ENCODE results near the gene POLE3.
"Not testable (repeated sequence)": the region's sequence is repeated elsewhere in the genome, so short reads cannot be mapped to it uniquely, and the experiment has no call there.

Gene POLE3, protein sequence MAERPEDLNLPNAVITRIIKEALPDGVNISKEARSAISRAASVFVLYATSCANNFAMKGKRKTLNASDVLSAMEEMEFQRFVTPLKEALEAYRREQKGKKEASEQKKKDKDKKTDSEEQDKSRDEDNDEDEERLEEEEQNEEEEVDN

DNA sequence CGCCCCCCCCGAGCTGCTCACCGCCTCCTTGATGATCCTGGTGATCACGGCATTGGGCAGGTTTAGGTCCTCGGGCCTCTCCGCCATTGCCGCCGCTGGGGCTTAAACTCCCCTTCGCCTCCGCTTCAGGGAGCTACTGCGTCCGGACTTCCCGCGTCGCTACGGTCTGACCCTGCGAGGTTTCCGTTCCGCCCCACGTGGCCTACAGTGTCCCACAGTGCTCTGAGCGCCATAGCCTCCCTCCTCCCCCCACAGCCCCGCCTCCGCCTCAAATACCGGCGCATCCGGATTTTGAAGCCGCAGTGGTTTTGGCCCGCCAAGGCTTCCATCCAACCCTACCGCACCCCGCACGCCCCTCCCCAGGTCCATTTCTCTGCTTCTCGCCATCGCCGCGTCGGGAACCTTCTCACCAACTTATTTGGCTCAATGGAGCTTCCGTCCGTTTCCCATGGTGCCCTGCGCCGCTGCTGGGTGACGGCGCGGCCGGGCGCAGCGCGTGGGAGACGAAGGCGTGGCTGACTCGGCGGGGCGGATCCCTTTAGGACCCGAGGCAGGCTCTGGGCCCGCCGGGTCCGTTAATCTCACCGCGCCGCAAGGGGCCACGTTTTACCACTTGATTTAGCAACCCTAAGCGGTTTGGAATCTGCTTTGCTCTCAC lies at the start of gene POLE3, which contains the start of gene C9orf43:
Gene POLE3, minus strand, starts transcription at position 469 of the 658 bp plus-strand sequence. Its CDS starts 382 bp downstream, at position 87.
Gene C9orf43, plus strand, starts transcription at position 541 of the 658 bp plus-strand sequence. CDS start 2,747 bp downstream, outside the sequence.
- DNase-seq, result peak; percentile 85

DNA sequence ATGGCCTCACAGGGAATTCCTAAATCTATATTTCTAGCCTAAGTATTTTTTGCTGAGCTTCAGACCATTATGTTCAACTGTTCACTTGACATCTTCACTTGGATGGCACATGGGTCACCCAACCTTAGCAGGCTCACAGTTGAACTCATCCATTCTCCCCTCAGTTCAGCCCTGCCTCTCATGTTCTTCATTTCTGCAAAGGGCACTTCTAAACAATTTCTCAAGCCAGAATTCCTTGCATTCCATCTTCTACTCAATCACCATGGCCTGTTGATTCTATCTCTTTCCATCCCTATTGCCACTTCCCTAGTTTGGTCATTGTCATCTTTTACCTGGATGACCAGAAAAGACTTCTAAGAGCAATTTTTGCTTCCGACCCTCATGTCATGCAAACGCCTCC lies 45.8 kb upstream of the POLE3 start:
- no peak for DNase-seq

DNA sequence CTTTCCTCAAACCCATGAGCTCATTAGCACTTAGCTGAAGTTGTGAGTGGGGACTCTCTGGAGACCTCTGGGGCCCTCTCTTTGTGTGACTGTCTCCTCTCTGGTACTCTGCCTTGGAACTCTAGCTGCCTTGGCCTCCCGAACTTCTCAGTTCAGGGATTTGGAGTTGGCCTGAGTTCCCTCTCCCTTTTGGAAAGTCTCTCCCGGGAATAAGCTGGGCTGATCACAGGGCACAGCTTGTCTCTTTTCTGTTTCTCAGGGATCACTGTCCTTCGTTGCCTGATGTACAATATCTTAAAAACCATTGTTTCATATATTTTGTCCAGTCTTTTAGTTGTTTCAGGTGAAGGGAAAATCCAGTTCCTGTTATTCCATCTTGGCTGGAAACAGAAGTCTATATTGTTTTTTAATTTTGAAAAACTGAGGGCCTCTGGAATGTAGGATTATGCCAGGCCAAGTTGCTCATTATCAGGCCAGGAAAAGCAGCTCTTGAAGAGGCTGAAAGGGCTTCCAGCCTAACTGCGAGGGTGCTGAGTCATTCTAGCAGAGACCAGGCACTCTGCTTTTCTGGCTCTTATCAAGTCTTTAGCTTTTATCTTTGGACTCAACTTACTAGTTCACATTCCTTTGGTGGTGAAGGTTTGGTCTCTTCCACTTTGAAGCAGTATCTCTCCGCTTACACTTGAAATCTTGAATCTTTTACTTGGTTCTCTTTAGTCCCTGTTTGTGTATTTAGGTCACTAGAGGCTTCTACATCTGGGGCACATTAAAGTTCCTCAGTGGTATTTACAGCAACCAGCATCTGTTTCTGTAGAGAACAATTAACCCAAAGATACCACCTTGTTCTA lies 44.7 kb upstream of the POLE3 start:
- no peak for DNase-seq

DNA sequence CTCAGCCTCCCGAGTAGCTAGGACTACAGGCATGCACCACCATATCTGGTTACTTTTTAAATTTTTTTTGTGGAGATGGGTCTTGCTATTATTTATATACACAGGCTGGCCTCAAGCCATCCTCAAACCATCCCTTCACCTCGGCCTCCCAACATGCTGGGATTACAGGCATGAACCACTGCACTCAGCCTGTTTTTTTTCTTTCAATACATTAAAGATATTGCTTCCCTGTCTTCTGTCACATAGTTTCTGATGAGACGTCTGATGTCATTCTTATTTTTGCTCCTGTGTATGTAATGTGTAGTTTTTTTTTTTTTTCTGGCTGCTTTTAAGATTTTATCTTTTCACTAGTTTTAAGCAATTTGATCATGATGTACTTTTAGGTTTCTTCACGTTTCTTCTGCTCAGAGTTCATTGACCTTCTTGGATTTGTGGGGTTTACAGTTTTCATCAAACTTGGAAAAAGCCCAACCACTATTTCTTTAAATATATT lies 41.7 kb upstream of the POLE3 start:
- no peak for DNase-seq

DNA sequence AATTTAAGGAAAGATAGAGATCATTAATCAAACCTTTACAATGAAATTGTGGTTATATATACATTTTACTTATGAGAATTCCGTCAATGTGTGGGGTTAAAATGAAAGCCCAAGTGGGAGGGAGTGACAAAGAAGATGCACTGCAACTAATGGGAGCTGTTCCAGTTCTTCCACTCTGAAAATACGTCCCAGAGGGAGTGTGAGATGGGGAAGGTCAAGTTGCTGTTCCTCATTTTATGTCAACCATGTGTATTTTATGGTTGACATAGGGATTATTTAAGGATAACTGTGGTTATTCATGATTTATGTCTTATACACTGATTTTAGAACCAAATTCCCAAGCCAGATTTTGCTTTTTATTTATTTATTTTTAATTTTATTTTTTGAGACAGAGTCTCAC lies 38.9 kb upstream of the POLE3 start:
- no peak for DNase-seq

DNA sequence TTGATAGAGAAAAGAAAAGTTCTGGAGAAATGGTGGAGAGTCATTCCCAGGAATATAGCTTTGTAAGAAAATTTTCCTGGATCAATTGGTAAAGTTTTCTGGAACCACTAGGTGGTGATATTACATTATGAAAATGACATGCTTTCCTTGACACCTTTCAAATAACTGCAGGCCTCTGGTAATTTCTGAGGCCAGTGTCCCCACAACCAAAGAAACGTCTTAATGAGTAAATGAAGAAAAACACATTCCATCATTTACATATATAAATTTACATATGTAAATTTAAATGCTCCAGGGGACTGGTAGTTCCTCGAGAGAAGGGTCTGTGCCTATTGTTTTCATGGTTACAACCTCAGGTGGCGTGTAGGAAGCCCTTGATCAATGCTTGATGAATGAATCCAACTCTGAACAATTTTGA lies 35.9 kb upstream of the POLE3 start:
- no peak for DNase-seq

DNA sequence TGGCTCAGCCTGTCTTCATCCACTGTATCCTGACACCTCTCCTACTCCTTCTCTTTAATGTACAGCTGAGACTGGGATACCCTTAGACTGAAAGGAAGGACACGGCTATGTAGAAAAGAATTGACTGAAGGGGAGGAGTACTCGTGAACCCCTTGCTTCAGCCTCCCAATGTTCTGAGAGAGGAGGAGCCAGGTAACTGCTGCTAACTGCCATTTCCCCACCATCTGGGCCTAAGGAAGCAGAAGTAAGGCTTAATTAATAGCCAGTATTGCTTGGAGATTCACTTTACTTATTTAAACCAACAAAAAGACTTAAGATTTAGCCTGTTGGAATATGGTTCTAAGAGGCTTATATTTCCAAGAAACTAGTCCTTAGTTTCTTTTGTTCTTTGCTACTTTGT lies 34.3 kb upstream of the POLE3 start:
- DNase-seq, result no peak

DNA sequence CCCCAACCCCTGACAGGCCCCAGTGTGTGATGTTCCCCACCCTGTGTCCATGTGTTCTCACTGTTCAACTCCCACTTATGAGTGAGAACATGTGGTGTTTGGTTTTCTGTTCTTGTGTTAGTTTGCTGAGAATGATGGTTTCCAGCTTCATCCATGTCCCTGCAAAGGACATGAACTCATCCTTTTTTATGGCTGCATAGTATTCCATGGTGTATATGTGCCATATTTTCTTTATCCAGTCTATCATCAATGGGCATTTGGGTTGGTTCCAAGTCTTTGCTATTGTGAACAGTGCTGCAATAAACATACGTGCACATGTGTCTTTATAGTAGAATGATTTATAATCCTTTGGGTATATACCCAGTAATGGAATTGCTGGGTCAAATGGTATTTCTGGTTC lies 27.2 kb upstream of the POLE3 start:
- DNase-seq, result not testable (repeated sequence)

DNA sequence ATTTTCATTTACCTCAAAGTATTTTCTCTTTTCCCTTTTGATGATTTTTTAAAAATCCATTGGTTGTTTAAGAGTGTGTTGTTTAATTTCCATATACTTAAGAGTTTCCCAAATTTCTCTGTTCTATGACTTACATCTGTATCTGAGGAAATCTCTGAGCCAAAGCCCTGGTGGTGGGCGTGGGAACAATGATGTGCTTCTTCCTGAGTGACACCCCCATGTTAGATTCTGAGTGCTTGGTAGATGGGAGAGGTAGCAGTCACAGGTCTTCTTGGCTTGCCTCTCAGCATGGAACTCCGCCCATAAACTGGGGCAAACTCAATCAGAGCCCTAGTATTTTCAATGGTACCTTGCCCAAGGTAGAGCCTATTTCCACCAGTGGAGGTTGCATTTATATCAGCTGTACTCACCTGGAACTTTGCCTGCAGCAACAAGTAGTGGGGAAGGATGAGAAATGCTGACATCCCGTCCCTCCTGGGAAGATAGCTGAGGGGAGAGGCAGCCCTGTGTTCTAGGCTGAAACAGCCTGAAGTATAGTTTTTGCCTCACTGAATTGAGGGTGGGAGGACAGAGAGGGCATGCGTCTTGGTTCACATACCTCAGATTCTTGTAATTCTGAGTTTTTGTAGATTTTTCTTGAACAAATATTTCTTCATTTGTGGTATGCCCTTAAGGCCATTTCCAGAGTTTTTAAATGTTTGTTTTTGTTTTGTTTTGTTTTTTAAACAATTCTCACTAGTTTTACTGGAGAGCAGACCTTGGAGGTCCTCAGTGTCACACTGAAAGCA lies 26.4 kb upstream of the POLE3 start:
- DNase-seq, result no peak

DNA sequence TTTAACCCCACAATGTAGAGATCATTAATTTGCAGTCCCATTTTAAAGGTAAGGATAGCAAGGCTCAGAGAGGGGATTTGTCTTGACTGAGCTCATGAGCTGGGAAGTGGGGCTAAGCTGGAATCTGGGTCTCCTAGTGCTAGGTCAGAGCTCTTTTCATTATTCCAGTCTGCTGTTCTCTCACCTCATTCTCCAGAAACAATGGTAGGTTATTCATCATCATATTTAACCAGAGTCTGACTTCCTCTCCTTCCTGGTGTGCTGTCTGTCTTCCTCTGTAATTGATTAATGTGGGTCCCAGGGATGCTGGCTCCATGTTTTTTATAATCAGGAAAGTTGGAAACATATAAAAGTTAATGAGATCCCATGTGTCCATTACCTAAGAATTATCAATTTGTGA lies 20.7 kb upstream of the POLE3 start:
- DNase-seq, result no peak

DNA sequence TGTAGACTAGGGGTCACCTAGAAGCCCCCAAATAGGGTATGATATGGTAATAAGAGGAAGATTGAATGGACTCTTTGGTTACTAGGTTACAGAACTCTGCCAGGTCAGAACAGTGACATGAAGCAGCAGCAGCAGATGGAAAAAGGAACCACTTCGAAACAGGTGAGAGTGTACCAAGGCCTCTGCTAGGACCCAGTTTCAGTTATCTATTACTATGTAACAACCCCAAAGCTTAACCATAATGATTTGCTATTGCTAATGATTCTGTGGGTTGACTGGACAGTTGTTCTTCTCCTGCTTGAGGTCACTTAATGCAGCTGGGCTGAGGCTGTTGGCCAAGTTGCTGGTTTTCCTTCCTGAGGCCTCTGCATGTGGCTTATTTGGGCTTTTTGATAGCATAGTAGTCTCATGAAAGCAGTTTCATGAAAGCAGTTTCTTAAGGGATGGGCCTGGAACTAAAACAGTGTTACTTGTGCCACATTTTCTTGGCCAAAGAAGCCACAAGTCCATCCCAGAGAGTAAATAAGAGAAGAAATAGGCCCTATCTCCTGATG lies 17.7 kb upstream of the POLE3 start:
- no peak for DNase-seq

DNA sequence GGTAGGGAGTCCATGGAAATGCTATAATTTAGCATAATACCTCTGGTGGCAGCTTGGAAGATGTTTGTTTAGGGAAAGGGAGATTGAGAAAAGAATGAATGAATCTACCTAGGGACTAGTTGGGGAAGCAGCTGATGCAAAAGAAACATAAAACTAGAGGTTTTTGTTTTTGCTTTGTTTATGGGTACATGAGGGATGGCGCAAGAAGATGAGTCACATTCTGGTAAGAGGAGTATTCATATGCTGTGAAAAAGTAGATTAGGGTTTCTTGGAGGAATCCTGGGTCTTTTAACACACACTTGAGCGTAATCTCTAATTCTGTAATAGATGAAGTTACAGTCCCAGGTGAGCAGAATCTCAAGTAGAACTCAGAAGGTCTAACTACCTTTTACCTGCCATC lies 17.2 kb upstream of the POLE3 start:
- no peak for DNase-seq

DNA sequence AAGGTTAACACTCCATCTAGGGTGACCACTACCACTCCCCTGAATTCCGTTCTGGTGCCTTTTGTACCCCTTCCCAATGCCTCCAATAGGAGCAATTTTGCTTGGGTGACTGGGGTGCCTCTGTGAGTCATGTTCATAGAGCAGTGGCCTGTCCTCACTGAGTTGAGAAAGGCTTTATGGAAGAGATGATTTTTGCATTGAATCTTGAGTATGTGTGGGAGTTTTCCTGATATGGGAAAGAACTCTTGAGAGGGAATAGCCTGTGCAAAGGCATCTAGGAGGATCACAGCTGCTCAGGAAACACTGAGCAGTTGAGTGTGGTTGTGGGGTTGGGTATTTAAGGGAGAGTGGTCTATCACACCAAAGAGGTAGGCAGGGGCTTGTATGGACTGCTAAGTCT lies 16.2 kb upstream of the POLE3 start:
- DNase-seq, result no peak

DNA sequence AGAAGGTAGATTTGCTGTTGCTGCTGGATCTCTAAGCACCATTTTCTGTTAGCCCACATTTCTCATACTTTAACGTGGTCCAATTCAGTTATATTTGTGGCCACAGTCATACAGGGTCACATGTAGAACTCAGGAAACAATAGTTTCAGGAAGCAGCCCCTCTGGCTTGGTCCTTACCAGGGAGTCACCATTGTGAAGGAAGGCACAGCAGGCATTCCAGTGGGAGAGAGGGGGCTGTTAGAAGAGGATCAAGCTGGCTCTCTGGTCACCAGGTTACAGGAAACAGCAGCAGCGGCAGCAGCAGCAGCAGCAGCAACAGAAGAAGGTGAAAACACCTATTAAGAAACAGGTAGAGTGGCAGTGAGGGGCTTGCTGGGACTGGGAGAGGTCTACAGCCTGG lies 14.6 kb upstream of the POLE3 start:
- DNase-seq, result no peak

DNA sequence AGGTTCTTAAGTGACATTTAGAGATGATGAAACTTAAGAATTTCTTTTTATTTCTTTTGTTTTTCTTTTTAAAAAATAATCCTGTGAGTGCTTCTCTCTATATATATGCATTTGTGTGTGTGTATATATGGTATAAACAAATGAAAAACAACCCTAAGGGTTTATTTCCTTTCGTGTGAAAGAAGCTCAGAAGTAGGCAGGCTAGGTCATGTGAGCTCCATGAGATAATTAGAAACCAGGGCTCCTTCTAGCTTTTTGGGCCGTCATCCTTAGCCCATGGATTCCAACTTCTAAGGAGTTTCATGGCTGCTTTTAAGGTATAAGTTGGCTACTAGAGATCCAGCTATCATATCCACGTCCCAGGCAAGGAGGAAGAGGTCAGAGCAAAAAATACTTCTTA lies 11.3 kb upstream of the POLE3 start:
- no peak for DNase-seq

DNA sequence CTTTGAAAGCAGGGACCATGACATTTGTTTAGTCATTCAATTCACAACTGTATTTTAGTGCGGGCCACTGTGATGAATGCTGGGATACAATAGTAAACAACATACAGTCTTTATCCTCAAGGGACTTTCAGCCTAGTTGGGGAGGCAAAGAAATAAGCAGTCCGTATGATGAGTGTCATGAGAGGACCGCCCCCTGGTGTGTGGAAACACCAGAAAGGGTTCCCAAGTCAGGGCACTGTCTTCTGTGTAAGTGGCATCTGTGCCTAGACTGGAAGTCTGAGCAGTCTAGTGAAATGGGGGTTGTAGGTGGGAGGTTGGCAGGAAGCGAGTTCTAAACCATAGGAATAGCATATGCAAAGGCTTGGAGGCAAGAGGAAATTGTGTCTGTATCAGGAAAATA lies 6.9 kb upstream of the POLE3 start:
- no peak for DNase-seq

DNA sequence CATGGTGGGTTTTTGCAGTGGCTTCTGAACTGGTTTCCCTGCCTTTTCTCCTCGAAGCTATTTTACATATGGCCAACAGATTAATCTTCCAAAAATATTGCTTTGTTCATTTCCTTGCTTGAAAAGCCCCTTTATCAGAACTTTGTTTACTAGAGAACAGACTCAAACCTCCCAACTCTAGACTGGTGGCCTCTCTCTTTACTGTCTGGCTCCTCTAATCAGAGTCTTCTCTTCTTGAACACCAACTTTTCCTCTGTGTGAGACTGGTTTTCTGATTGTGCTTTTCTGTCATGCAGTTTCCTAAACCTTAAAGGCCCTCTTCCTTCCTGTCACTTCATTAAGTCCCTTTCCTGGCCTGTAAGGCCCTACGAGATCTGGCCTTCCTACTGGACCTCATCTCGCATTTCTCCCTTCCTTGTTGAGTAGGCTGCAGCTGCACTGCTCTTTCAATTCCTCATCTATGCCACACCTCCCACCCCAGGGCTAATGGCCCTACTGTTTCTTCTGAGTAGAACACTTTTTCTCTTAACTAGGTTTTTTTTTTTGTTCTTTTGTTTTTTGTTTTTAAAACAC lies 5.8 kb upstream of the POLE3 start:
- no peak for DNase-seq

DNA sequence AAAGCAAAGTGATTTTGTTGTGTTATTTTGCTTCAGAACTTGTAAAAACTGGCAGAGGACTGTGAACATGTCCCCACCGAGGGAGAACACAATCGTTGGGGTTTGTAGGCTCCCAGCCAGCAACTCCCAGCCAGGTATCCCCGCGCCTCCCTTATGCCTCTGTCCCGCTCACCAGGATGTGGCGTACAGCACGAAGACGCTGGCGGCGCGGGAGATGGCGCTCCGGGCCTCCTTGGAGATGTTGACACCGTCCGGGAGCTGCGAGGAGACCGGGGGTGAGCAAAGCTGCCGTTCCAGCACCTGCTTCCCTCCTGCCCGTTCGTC lies 630 bp downstream of the POLE3 start:
- DNase-seq, result no peak

DNA sequence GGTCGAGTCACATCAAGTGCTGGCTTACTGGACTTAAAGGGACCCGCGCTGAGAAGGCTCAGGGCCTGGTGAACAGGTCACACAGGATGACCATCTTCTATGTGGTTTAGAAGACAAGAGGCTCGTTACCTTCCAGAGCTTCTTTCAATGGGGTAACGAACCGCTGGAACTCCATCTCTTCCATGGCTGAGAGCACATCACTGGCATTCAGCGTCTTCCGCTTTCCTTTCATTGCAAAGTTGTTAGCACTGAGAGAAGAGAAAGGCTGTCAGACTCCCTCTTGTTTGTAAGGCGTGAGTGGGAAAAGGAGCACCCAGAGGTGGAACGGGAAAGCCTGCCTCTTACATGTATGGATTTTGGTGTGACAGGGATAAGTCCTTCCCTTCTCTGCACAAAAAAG lies 994 bp downstream of the POLE3 start:
- no peak for DNase-seq

DNA sequence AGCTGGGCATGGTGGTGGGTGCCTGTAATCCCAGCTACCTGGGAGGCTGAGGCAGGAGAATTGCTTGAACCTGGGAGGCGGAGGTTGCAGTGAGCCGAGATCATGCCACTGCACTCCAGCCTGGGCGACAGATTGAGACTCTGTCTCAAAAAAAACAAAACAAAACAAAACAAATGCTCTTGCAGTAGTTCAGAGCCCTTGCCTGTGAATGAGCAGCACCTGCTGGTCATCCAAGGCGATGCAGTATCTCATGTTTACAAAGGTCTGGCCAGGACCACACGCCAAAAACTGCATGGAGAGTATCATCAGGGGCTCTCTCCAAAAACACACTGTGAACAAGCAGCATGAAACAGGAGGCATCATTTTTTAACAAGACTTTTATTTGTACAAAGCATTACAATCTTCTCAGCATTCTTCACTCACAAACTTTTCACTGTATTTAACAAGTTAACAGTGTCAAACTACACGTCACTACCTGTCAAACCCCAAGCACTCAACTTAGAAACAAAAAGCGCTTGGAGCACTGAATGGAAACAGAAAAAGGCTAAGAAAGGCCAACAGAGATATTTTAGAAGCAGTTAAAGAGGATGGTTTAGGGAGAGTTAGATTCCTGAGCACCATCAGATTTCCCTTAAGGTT lies 3.5 kb downstream of the POLE3 start:
- DNase-seq, result peak; percentile 41

DNA sequence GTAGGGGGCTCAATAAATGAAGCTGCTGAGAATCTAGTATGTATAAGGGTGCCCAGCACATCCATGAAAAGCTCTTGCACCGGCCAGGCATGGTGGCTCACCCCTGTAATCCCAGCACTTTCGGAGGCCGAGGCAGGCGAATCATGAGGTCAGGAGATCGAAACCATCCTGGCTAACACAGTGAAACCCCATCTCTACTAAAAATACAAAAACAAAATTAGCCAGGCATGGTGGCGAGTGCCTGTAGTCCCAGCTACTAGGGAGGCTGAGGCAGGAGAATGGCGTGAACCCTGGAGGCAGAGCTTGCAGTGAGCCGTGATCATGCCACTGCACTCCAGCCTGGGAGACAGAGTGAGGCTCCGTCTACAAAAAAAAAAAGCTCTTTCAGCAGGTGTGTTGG lies 4.1 kb downstream of the POLE3 start:
- not testable (repeated sequence) for DNase-seq

DNA sequence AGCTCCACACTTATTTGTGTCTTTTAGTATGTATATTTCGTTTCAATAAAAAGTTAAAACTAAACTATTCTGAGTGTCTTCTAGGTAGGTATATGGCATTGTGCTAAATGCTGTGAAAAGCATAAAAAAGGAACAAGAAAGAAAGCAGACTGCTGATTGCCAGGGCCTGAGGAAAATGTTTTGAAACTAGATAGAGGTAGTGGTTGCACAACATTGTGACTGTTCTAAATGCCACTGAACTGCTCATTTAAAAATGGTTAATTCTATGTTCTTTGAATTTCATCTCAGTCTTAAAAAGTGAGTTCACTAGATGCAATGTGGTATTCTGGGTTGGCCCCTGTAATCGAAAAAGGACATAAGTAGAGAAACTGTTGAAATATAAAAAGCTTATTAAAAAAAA lies 6.8 kb downstream of the POLE3 start:
- no peak for DNase-seq

Measured in NCI-H524 treated with DMSO at 0.1 percent for 48 hours (cell line).